Measurements from ENCODE around the gene NOTO.

Gene NOTO

GRCh38 chr2:73208258-73208657, 5.9 kb downstream of the NOTO start:
- H3K27ac ChIP-seq (ENCODE audit: extremely low read depth, low read depth, low read length) = no peak overlapping the region
- no peaks in the 10 kb centered on the region for H3K4me1 ChIP-seq (ENCODE audit: control insufficient read depth, insufficient read depth, low read length)
- POLR2A ChIA-PET = no interaction called here
- H3K36me3 ChIP-seq (ENCODE audit: control insufficient read depth in 2 of 2, insufficient read depth in 1 of 2, low read length in 2 of 2) = no peaks in the 10 kb centered on the region
- no peak overlapping the region for H3K4me3 ChIP-seq (ENCODE audit: low read depth, low read length)
- CTCF ChIA-PET = interaction anchor here (1.6 kb wide), 1 partner anchor 31 kb away, joined by 5 read pairs; no protein-coding TSS in a partner anchor
- no peak for TF ChIP-seq ZNF571 (tag by site-specific recombination; IDR thresholded peaks at IDR 0.05)
- no peak for TF ChIP-seq REPIN1 (tag by site-specific recombination; IDR thresholded peaks at IDR 0.05; ENCODE audit: low read depth)
- H3K9me3 ChIP-seq (ENCODE audit: control insufficient read depth, insufficient read depth, low read depth, low read length) = no peaks in the 10 kb centered on the region

- no peaks in the 10 kb centered on the region for H3K9me3 ChIP-seq (ENCODE audit: control insufficient read depth, insufficient read depth, low read depth, low read length)
- POLR2A ChIA-PET = interaction anchor here (0.6 to 1.2 kb wide), 2 partner anchors 13 to 24 kb away, joined by 3 to 4 read pairs; partner anchors contain the start of gene CCT7
- no peak for TF ChIP-seq ZSCAN5A (tag by site-specific recombination; IDR thresholded peaks at IDR 0.05)
- no peaks in the 10 kb centered on the region for H3K36me3 ChIP-seq (ENCODE audit: control insufficient read depth in 2 of 2, insufficient read depth in 1 of 2, low read length in 2 of 2)
- H3K27ac ChIP-seq (ENCODE audit: extremely low read depth, low read depth, low read length) = no peak overlapping the region
- CTCF ChIA-PET = interaction anchor here (0.9 to 4.3 kb wide), 5 partner anchors 18 to 323 kb away, joined by 3 to 25 read pairs (median 5); partner anchors contain the start of gene SPR
- no peaks in the 10 kb centered on the region for H3K4me1 ChIP-seq (ENCODE audit: control insufficient read depth, insufficient read depth, low read length)
- H3K4me3 ChIP-seq (ENCODE audit: low read depth, low read length) = no peak overlapping the region
Observed at GRCh38 chr2:73210019-73210418, 7.6 kb downstream of the NOTO start.

GRCh38 chr2:73210696-73211095, 8.3 kb downstream of the NOTO start:
- no peaks in the 10 kb centered on the region for H3K36me3 ChIP-seq (ENCODE audit: control insufficient read depth in 2 of 2, insufficient read depth in 1 of 2, low read length in 2 of 2)
- H3K27ac ChIP-seq (ENCODE audit: extremely low read depth, low read depth, low read length) = no peak overlapping the region
- POLR2A ChIA-PET = interaction anchor here (0.6 to 1.2 kb wide), 2 partner anchors 14 to 23 kb away, joined by 3 to 4 read pairs; partner anchors contain the start of gene CCT7
- no peak overlapping the region for H3K4me3 ChIP-seq (ENCODE audit: low read depth, low read length)
- TF ChIP-seq PRDM2 (tag by site-specific recombination; IDR thresholded peaks at IDR 0.05; ENCODE audit: borderline replicate concordance) (no peak), ZBTB26 (tag by site-specific recombination; optimal IDR thresholded peaks at IDR 0.05) (no peak), ZNF138 (tag by site-specific recombination; IDR thresholded peaks at IDR 0.05; ENCODE audit: borderline replicate concordance) (no peak), ZNF280D (tag by site-specific recombination; IDR thresholded peaks at IDR 0.05) (no peak), INSM2 (tag by site-specific recombination; IDR thresholded peaks at IDR 0.05) (no peak), ZNF529 (tag by site-specific recombination; IDR thresholded peaks at IDR 0.05; ENCODE audit: insufficient replicate concordance) (no peak)
- no peaks in the 10 kb centered on the region for H3K4me1 ChIP-seq (ENCODE audit: control insufficient read depth, insufficient read depth, low read length)
- CTCF ChIA-PET = interaction anchor here (0.9 to 4.3 kb wide), 7 partner anchors 19 to 323 kb away, joined by 3 to 37 read pairs (median 9); partner anchors contain the start of gene SPR
- no peaks in the 10 kb centered on the region for H3K9me3 ChIP-seq (ENCODE audit: control insufficient read depth, insufficient read depth, low read depth, low read length)

Measured in HEK293 (cell line).